ENCODE results near the gene DAP. TPM values are rescaled to one million over a fixed set of nuclear protein-coding genes. Genes with fewer than 3 reads are reported as not detected.

DAP gene
- total RNA-seq, 1 donor from 2014 or later: 25.8 TPM

GRCh38 chr5:10636363-10637142 is 124.5 kb downstream of the DAP start:
- TF ChIP-seq, protein P1, sequence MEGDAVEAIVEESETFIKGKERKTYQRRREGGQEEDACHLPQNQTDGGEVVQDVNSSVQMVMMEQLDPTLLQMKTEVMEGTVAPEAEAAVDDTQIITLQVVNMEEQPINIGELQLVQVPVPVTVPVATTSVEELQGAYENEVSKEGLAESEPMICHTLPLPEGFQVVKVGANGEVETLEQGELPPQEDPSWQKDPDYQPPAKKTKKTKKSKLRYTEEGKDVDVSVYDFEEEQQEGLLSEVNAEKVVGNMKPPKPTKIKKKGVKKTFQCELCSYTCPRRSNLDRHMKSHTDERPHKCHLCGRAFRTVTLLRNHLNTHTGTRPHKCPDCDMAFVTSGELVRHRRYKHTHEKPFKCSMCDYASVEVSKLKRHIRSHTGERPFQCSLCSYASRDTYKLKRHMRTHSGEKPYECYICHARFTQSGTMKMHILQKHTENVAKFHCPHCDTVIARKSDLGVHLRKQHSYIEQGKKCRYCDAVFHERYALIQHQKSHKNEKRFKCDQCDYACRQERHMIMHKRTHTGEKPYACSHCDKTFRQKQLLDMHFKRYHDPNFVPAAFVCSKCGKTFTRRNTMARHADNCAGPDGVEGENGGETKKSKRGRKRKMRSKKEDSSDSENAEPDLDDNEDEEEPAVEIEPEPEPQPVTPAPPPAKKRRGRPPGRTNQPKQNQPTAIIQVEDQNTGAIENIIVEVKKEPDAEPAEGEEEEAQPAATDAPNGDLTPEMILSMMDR (conservative IDR thresholded peaks at IDR 0.05; ENCODE audit: low read depth, low read length): no peak
- no peak overlapping the region for H3K4me3 ChIP-seq (ENCODE audit: low read depth, low read length)
- DNase-seq (ENCODE audit: low read depth): no peak

DNA sequence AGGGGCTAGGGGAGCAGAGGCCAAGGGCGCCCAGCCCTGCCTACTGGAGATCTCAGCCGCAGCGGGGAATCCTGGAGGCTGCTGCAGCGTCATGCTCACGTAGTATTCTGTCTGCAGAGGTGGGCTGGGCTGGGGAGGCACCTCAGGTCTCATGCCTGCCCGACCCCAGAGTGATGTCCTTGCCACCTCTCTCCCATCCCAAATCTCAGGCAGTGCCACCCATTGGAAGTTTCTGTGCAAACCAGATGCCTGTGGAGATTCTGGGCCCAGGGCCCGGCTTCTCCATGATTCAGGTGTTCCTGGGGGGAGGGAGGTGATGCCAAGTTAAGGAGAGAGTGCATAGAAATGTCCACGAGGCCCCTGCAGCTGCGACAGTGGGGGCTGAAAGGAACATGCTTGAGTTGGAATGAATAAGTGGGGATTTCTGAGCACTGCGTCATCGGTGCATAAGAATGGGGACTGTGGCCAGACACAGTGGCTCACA is 125.1 kb downstream of the DAP start:
- TF ChIP-seq, protein P1 (conservative IDR thresholded peaks at IDR 0.05; ENCODE audit: low read depth, low read length): no peak
- no peak for DNase-seq (ENCODE audit: low read depth)
- no peak overlapping the region for H3K4me3 ChIP-seq (ENCODE audit: low read depth, low read length)

- TF ChIP-seq, protein P1 (conservative IDR thresholded peaks at IDR 0.05; ENCODE audit: low read depth, low read length): no peak
- no peak for DNase-seq (ENCODE audit: low read depth)
These were observed 125.7 kb downstream of the DAP start for GRCh38 chr5:10635257-10635866.

GRCh38 chr5:10634562-10634961 is 126.5 kb downstream of the DAP start:
- TF ChIP-seq, protein P1 (conservative IDR thresholded peaks at IDR 0.05; ENCODE audit: low read depth, low read length): no peak
- no peak for DNase-seq (ENCODE audit: low read depth)
- H3K4me3 ChIP-seq (ENCODE audit: low read depth, low read length): no peak overlapping the region

More at GRCh38 chr5:10635257-10635866, 125.7 kb downstream of the DAP start:
- H3K4me3 ChIP-seq (ENCODE audit: low read depth, low read length): no peak overlapping the region

GRCh38 chr5:10634050-10634449 is 127.0 kb downstream of the DAP start:
- DNase-seq (ENCODE audit: low read depth): no peak
- H3K4me3 ChIP-seq (ENCODE audit: low read depth, low read length): no peak overlapping the region
- TF ChIP-seq, protein P1 (conservative IDR thresholded peaks at IDR 0.05; ENCODE audit: low read depth, low read length): no peak

- TF ChIP-seq, protein P1 (conservative IDR thresholded peaks at IDR 0.05; ENCODE audit: low read depth, low read length): no peak
- no peak for DNase-seq (ENCODE audit: low read depth)
- H3K4me3 ChIP-seq (ENCODE audit: low read depth, low read length): no peak overlapping the region
These were observed 127.6 kb downstream of the DAP start for GRCh38 chr5:10633271-10634049.

Data from epithelial cell of proximal tubule (primary cell).